IMR-90 (cell line): ENCODE data around the gene HCFC1. TPM values are rescaled to one million over a fixed set of nuclear protein-coding genes. Genes with fewer than 3 reads are reported as not detected.
A peak's percentile ranks its signal among the peaks of the same experiment; 100 is the strongest.

ENCODE experiments used
- ATAC-seq: fragments of 200-7000 bp; cut with Tn5 transposase; 2 replicates; pipeline ENCODE4 v1.9.1; 2020; ENCODE audit warnings: low read depth, mild to moderate bottlenecking, moderate library complexity
- BruUV-seq: library from RNA; stranded (reverse); fragments of 400-500 nt; replicated peaks from 2 replicates; lab custom pipeline; 2021; lab: Mats Ljungman, UMichigan
- CTCF ChIA-PET: fragments of 300-600 bp; formaldehyde crosslinking; extraction: SDS; loops from one replicate; lab custom pipeline; 2021; ENCODE audit warnings: antibody characterized with exemption; lab: Yijun Ruan, JAX
- POLR2A ChIA-PET: fragments of 300-600 bp; sonication (Branson Sonifier 250); formaldehyde crosslinking; loops from one replicate; lab custom pipeline; 2022; ENCODE audit warnings: antibody characterized with exemption; ENCODE audit not compliant: unreplicated experiment; lab: Charles Lee
- DNase-seq: peaks from one replicate; pipeline ENCODE4 v3.0.0; 2013
- H2AFZ ChIP-seq: replicated peaks from 2 replicates; pipeline ENCODE3; 2013; ENCODE audit warnings: low read length, mild to moderate bottlenecking; ENCODE audit not compliant: poor library complexity
- H2AK5ac ChIP-seq: 2 replicates; pipeline ENCODE4 v1.6.1; 2013; ENCODE audit warnings: low read depth, low read length, inconsistent platforms
- H2AK9ac ChIP-seq: replicated peaks from 2 replicates; pipeline ENCODE3; 2013; ENCODE audit warnings: mild to moderate bottlenecking, low read depth, low read length, moderate library complexity; ENCODE audit not compliant: poor library complexity
- H2BK120ac ChIP-seq: 2 replicates; pipeline ENCODE4 v1.6.1; 2013; ENCODE audit warnings: low read depth, low read length, inconsistent platforms
- H2BK15ac ChIP-seq: 3 replicates; pipeline ENCODE4 v1.6.1; 2013; ENCODE audit warnings: low read depth, low read length, inconsistent platforms
- H2BK20ac ChIP-seq: 2 replicates; pipeline ENCODE4 v1.6.1; 2013; ENCODE audit warnings: low read depth, mild to moderate bottlenecking, inconsistent platforms, low read length, moderate library complexity
- H2BK5ac ChIP-seq: 2 replicates; pipeline ENCODE4 v1.6.1; 2013; ENCODE audit warnings: mild to moderate bottlenecking, low read depth, low read length, inconsistent platforms; ENCODE audit not compliant: poor library complexity, severe bottlenecking
- H3K14ac ChIP-seq: replicated peaks from 2 replicates; pipeline ENCODE4 v1.6.1; 2013; ENCODE audit warnings: low read depth, low read length, inconsistent platforms
- H3K18ac ChIP-seq: 2 replicates; pipeline ENCODE4 v1.6.1; 2013; ENCODE audit warnings: low read depth, low read length, control low read depth
- H3K23ac ChIP-seq: 2 replicates; pipeline ENCODE4 v1.6.1; 2013; ENCODE audit warnings: low read depth, low read length, inconsistent platforms
- H3K27ac ChIP-seq: 2 replicates; pipeline ENCODE4 v1.5.1; 2013; ENCODE audit warnings: mild to moderate bottlenecking, control low read depth, low read length; ENCODE audit not compliant: insufficient read depth
- H3K27me3 ChIP-seq: 2 replicates; pipeline ENCODE4 v1.6.1; 2013; ENCODE audit warnings: low read length; ENCODE audit not compliant: control insufficient read depth, insufficient read depth
- H3K36me3 ChIP-seq: 2 replicates; pipeline ENCODE4 v1.6.1; 2013; ENCODE audit warnings: low read length, mixed read lengths; ENCODE audit not compliant: control insufficient read depth, insufficient read depth
- H3K4ac ChIP-seq: 2 replicates; pipeline ENCODE4 v1.6.1; 2013; ENCODE audit warnings: low read depth, low read length, inconsistent platforms
- H3K4me1 ChIP-seq: 2 replicates; pipeline ENCODE4 v1.6.1; 2013; ENCODE audit warnings: low read length, mixed read lengths; ENCODE audit not compliant: control insufficient read depth, insufficient read depth
- H3K4me2 ChIP-seq: 2 replicates; pipeline ENCODE4 v1.6.1; 2013; ENCODE audit warnings: low read depth, mild to moderate bottlenecking, control low read depth, low read length, moderate library complexity
- H3K4me3 ChIP-seq: 2 replicates; pipeline ENCODE4 v1.5.1; 2013; ENCODE audit warnings: low read depth, mild to moderate bottlenecking, control low read depth, low read length, moderate library complexity; ENCODE audit not compliant: insufficient read depth
- H3K56ac ChIP-seq: 2 replicates; pipeline ENCODE4 v1.6.1; 2013; ENCODE audit warnings: low read length, inconsistent platforms; ENCODE audit not compliant: insufficient read depth; ENCODE audit errors: extremely low read depth
- H3K79me1 ChIP-seq, 2 experiments: 2 replicates each; pipeline ENCODE4 v1.6.1; 2013; ENCODE audit warnings: low read length in 2 of 2, inconsistent platforms in 1 of 2, low read depth in 1 of 2
- H3K9ac ChIP-seq: 2 replicates; pipeline ENCODE4 v1.6.1; 2013; ENCODE audit warnings: low read depth, low read length, control low read depth
- H3K9me1 ChIP-seq: 2 replicates; pipeline ENCODE4 v1.6.1; 2013; ENCODE audit warnings: low read length, inconsistent platforms; ENCODE audit not compliant: insufficient read depth
- H3K9me3 ChIP-seq: 2 replicates; pipeline ENCODE4 v1.6.1; 2013; ENCODE audit warnings: low read length; ENCODE audit not compliant: control insufficient read depth, insufficient read depth
- H4K20me1 ChIP-seq: 2 replicates; pipeline ENCODE4 v1.6.1; 2013; ENCODE audit warnings: low read length, inconsistent platforms; ENCODE audit not compliant: insufficient read depth
- H4K5ac ChIP-seq: 2 replicates; pipeline ENCODE4 v1.6.1; 2013; ENCODE audit warnings: mild to moderate bottlenecking, low read depth, low read length, control low read depth
- H4K8ac ChIP-seq, 2 experiments: 2 replicates each; pipeline ENCODE4 v1.6.1; 2013; ENCODE audit warnings: low read depth in 2 of 2, low read length in 2 of 2, control low read depth in 1 of 2, inconsistent platforms in 1 of 2
- H4K91ac ChIP-seq: 2 replicates; pipeline ENCODE4 v1.6.1; 2013; ENCODE audit warnings: low read depth, low read length, inconsistent platforms; ENCODE audit not compliant: insufficient read depth
- BHLHE40 ChIP-seq: fragments of 150-350 bp; IDR thresholded peaks from 2 replicates; pipeline ENCODE4 v1.6.1; 2016; ENCODE audit warnings: mild to moderate bottlenecking, low read depth, low read length
- CEBPB ChIP-seq: IDR thresholded peaks from 2 replicates; pipeline ENCODE4 v1.6.1; 2012; ENCODE audit warnings: low read depth, low read length, improper control_type of control experiment
- CHD1 ChIP-seq: IDR thresholded peaks from 2 replicates; pipeline ENCODE4 v1.6.1; 2012; ENCODE audit warnings: low read depth, low read length, improper control_type of control experiment
- CTCF ChIP-seq: conservative IDR thresholded peaks from 2 replicates; pipeline ENCODE4 v1.5.1; 2012; ENCODE audit warnings: mild to moderate bottlenecking, low read depth, low read length, improper control_type of control experiment
- ELK1 ChIP-seq: fragments of 150-350 bp; IDR thresholded peaks from 2 replicates; pipeline ENCODE4 v1.6.1; 2016; ENCODE audit warnings: low read depth, mild to moderate bottlenecking, low read length, moderate library complexity, borderline replicate concordance
- FOS ChIP-seq: fragments of 150-350 bp; IDR thresholded peaks from 2 replicates; pipeline ENCODE4 v1.6.1; 2016; ENCODE audit warnings: low read depth, low read length
- MAFK ChIP-seq: IDR thresholded peaks from 2 replicates; pipeline ENCODE4 v1.6.1; 2012; ENCODE audit warnings: low read depth, low read length, improper control_type of control experiment
- MAZ ChIP-seq: IDR thresholded peaks from 2 replicates; pipeline ENCODE4 v1.6.1; 2012; ENCODE audit warnings: low read depth, mild to moderate bottlenecking, low read length, improper control_type of control experiment, moderate library complexity, borderline replicate concordance
- MXI1 ChIP-seq: IDR thresholded peaks from 2 replicates; pipeline ENCODE4 v1.6.1; 2012; ENCODE audit warnings: low read depth, mild to moderate bottlenecking, low read length, moderate library complexity, borderline replicate concordance
- NFE2L2 ChIP-seq: fragments of 150-350 bp; IDR thresholded peaks from 2 replicates; pipeline ENCODE4 v1.6.1; 2016; ENCODE audit warnings: low read depth, mild to moderate bottlenecking, low read length
- POLR2A ChIP-seq: IDR thresholded peaks from 2 replicates; pipeline ENCODE4 v1.6.1; 2012; ENCODE audit warnings: mild to moderate bottlenecking, low read depth, low read length
- RAD21 ChIP-seq: IDR thresholded peaks from 2 replicates; pipeline ENCODE4 v1.6.1; 2012; ENCODE audit warnings: low read length, improper control_type of control experiment
- RCOR1 ChIP-seq: IDR thresholded peaks from 2 replicates; pipeline ENCODE4 v1.6.1; 2012; ENCODE audit warnings: mild to moderate bottlenecking, low read length, improper control_type of control experiment; ENCODE audit not compliant: insufficient replicate concordance
- RFX5 ChIP-seq: IDR thresholded peaks from 2 replicates; pipeline ENCODE4 v1.8.0; 2012; ENCODE audit warnings: low read depth, mild to moderate bottlenecking, low read length, moderate library complexity
- SMC3 ChIP-seq: fragments of 150-350 bp; IDR thresholded peaks from 2 replicates; pipeline ENCODE4 v1.6.1; 2016; ENCODE audit warnings: low read depth, mild to moderate bottlenecking, antibody characterized with exemption, low read length, moderate library complexity
- USF2 ChIP-seq: fragments of 150-350 bp; IDR thresholded peaks from 2 replicates; pipeline ENCODE4 v1.6.1; 2017; ENCODE audit warnings: mild to moderate bottlenecking, antibody characterized with exemption, low read length, low read depth
- WGBS, 2 experiments: methylation state at CpG; one replicate each; pipeline versions ENCODE4 v1.1.5 to v1.1.7; 2013; ENCODE audit warnings: missing lambda C conversion rate in 2 of 2; ENCODE audit not compliant: insufficient read length in 1 of 2; ENCODE audit errors: extremely low coverage in 2 of 2; 5-methylcytosine and 5-hydroxymethylcytosine counted together
- dilution Hi-C: fragments of 300-500 bp; cut with HindIII; formaldehyde crosslinking; loops from one replicate; pipeline ENCODE4 v1.14.3; 2018; ENCODE audit warnings: low sequenced_read_pairs; ENCODE audit not compliant: unreplicated experiment
- in situ Hi-C: fragments of 300-500 bp; cut with MboI; formaldehyde crosslinking; loops from 3 replicates; pipeline ENCODE4 v1.14.3; 2019; ENCODE audit warnings: low sequenced_read_pairs, inconsistent platforms, mixed read lengths
- intact Hi-C: fragments of 100-400 bp; cut with micrococcal nuclease; formaldehyde crosslinking; loops from 2 replicates; pipeline ENCODE4 v1.10.0; 2022
- polyA plus RNA-seq, 3 experiments: library from polyadenylated mRNA; depleted of rRNA; stranded (reverse); fragments of >200 nt; gene quantifications; 2 replicates each; pipeline ENCODE4 v1.2.3, GENCODE V29; 2012; ENCODE audit warnings: low replicate concordance in 1 of 3
- total RNA-seq: library from RNA; depleted of rRNA; stranded (reverse); fragments of >200 nt; gene quantifications from 2 replicates; pipeline ENCODE4 v1.2.3, GENCODE V29; 2012

Gene HCFC1
- total and polyA plus RNA-seq, 2 of the 4 experiments (the other 2 are of a cell fraction), result 3.2 to 17.6 TPM

GRCh38 chrX:154016366-154017076 lies 44.9 kb upstream of the HCFC1 start:
- Histone ChIP-seq H4K5ac (no peak overlapping the region), H3K9me1 (no peaks in the 10 kb centered on the region), H2AK5ac (no peak overlapping the region), H2BK15ac (no peak overlapping the region), H4K91ac (no peak overlapping the region), H3K27ac (no peak overlapping the region), H3K14ac (no peak overlapping the region), H2BK5ac (no peak overlapping the region), H3K4ac (no peak overlapping the region), H4K8ac (no peak overlapping the region), H3K4me1 (peaks cover 16% of the 10 kb centered on the region), H3K79me1 (peaks cover 0 to 13% of the 10 kb centered on the region in 2 experiments; a peak in 2 of 4 replicates), H3K4me2 (no peak overlapping the region), H3K36me3 (peaks cover 20% of the 10 kb centered on the region), H4K20me1 (no peaks in the 10 kb centered on the region), H2AFZ (no peak overlapping the region), H2AK9ac (peak overlapping the region; percentile 85), H2BK20ac (no peak overlapping the region), H3K9ac (no peak overlapping the region), H2BK120ac (no peak overlapping the region), H3K23ac (no peak overlapping the region), H3K9me3 (no peaks in the 10 kb centered on the region), H3K27me3 (no peaks in the 10 kb centered on the region), H3K4me3 (no peak overlapping the region), H3K56ac (no peak overlapping the region), H3K18ac (no peak overlapping the region)
- no TSS peak for BruUV-seq
- CTCF ChIA-PET, result no interaction called here
- 88% methylated on average over 8 of the region's 24 CpGs; no CpG with 5 or more reads in 1 of the 2 experiments for WGBS, 2 experiments
- POLR2A ChIA-PET, result no interaction called here
- DNase-seq (no peak), ATAC-seq (no peak)
- dilution Hi-C loops (no loop called here), intact Hi-C loops (no loop called here), in situ Hi-C loops (no loop called here)
- TF ChIP-seq BHLHE40, result no peak
- no peak for TF ChIP-seq POLR2A
- no peak for TF ChIP-seq RFX5
- TF ChIP-seq MAZ, result no peak
- TF ChIP-seq SMC3, result no peak
- no peak for TF ChIP-seq MAFK
- no peak for TF ChIP-seq CTCF
- no peak for TF ChIP-seq CHD1
- TF ChIP-seq CEBPB, result no peak
- no peak for TF ChIP-seq RCOR1
- TF ChIP-seq ELK1, result no peak
- TF ChIP-seq RAD21, result no peak
- no peak for TF ChIP-seq USF2
- TF ChIP-seq MXI1, result no peak
- TF ChIP-seq FOS, result no peak
- no peak for TF ChIP-seq NFE2L2
